ENCODE measurements around the gene STIP1.

STIP1 gene

GRCh38 chr11:64216879-64217278 is 30.9 kb downstream of the STIP1 start:
- no peak overlapping the region for H2BK5ac ChIP-seq (ENCODE audit: low read depth, low read length, poor library complexity)
- H3K27ac ChIP-seq (ENCODE audit: low read depth, low read length) = no peak overlapping the region
- no peaks in the 10 kb centered on the region for H3K79me1 ChIP-seq (ENCODE audit: low read length)
- H3K9me3 ChIP-seq (ENCODE audit: insufficient read depth, low read depth, low read length) = no peaks in the 10 kb centered on the region
- WGBS (ENCODE audit: extremely low coverage, insufficient coverage, insufficient read length) = no CpG with 5 or more reads among the region's 6 CpGs
- H4K12ac ChIP-seq (ENCODE audit: low read depth, low read length) = no peak overlapping the region
- H3K4me1 ChIP-seq (ENCODE audit: control insufficient read depth in 1 of 2, insufficient read depth in 2 of 2, low read length in 2 of 2) = no peaks in the 10 kb centered on the region
- no peak overlapping the region for H2AK5ac ChIP-seq (ENCODE audit: low read length)
- H3K4me3 ChIP-seq (ENCODE audit: low read depth, low read length) = no peak overlapping the region
- no peak overlapping the region for H3K4ac ChIP-seq (ENCODE audit: low read depth, low read length)
- peaks cover 21 to 26% of the 10 kb centered on the region in 2 experiments for H3K36me3 ChIP-seq (ENCODE audit: control insufficient read depth in 1 of 2, insufficient read depth in 2 of 2, low read length in 2 of 2)
- H2BK12ac ChIP-seq (ENCODE audit: low read length) = no peak overlapping the region
- no peak overlapping the region for H4K8ac ChIP-seq (ENCODE audit: low read depth, low read length)
- no peak overlapping the region for H2BK120ac ChIP-seq (ENCODE audit: insufficient read depth, low read length, poor library complexity)
- no peak overlapping the region for H3K4me2 ChIP-seq (ENCODE audit: low read length)
- H3K14ac ChIP-seq (ENCODE audit: low read length) = no peak overlapping the region
- H3K23ac ChIP-seq (ENCODE audit: low read length) = no peak overlapping the region
- no peak overlapping the region for H3K9ac ChIP-seq (ENCODE audit: low read length)
- no peak overlapping the region for H3K18ac ChIP-seq (ENCODE audit: low read length)
- H2AFZ ChIP-seq (ENCODE audit: insufficient read depth, low read length, poor library complexity) = no peak overlapping the region
- H4K91ac ChIP-seq (ENCODE audit: low read depth, low read length) = no peak overlapping the region
- H3K79me2 ChIP-seq (ENCODE audit: control insufficient read depth, insufficient read depth, low read length, poor library complexity) = no peaks in the 10 kb centered on the region
- no peak for DNase-seq
- H3K27me3 ChIP-seq (ENCODE audit: insufficient read depth, low read length) = no peaks in the 10 kb centered on the region

- Histone ChIP-seq H3K79me1 (ENCODE audit: low read length) (no peaks in the 10 kb centered on the region), H3K36me3 (ENCODE audit: control insufficient read depth in 1 of 2, insufficient read depth in 2 of 2, low read length in 2 of 2) (peaks cover 26 to 30% of the 10 kb centered on the region in 2 experiments), H3K14ac (ENCODE audit: low read length) (no peak overlapping the region), H3K4me1 (ENCODE audit: control insufficient read depth in 1 of 2, insufficient read depth in 2 of 2, low read length in 2 of 2) (no peaks in the 10 kb centered on the region), H2AFZ (ENCODE audit: insufficient read depth, low read length, poor library complexity) (no peak overlapping the region), H3K27me3 (ENCODE audit: insufficient read depth, low read length) (no peaks in the 10 kb centered on the region), H3K4me2 (ENCODE audit: low read length) (no peak overlapping the region), H3K9me3 (ENCODE audit: insufficient read depth, low read depth, low read length) (no peaks in the 10 kb centered on the region), H4K8ac (ENCODE audit: low read depth, low read length) (no peak overlapping the region), H3K23ac (ENCODE audit: low read length) (no peak overlapping the region), H3K4me3 (ENCODE audit: low read depth, low read length) (no peak overlapping the region), H3K4ac (ENCODE audit: low read depth, low read length) (no peak overlapping the region), H3K27ac (ENCODE audit: low read depth, low read length) (no peak overlapping the region), H3K79me2 (ENCODE audit: control insufficient read depth, insufficient read depth, low read length, poor library complexity) (no peaks in the 10 kb centered on the region), H2AK5ac (ENCODE audit: low read length) (no peak overlapping the region), H4K12ac (ENCODE audit: low read depth, low read length) (no peak overlapping the region), H2BK120ac (ENCODE audit: insufficient read depth, low read length, poor library complexity) (no peak overlapping the region), H3K9ac (ENCODE audit: low read length) (no peak overlapping the region), H2BK5ac (ENCODE audit: low read depth, low read length, poor library complexity) (no peak overlapping the region), H3K18ac (ENCODE audit: low read length) (no peak overlapping the region), H4K91ac (ENCODE audit: low read depth, low read length) (no peak overlapping the region), H2BK12ac (ENCODE audit: low read length) (no peak overlapping the region)
- no CpG with 5 or more reads among the region's 11 CpGs for WGBS (ENCODE audit: extremely low coverage, insufficient coverage, insufficient read length)
- no peak for DNase-seq
These were observed 32.8 kb downstream of the STIP1 start for GRCh38 chr11:64218628-64219353.

GRCh38 chr11:64219354-64219684 is 33.3 kb downstream of the STIP1 start:
- Histone ChIP-seq H2AFZ (ENCODE audit: insufficient read depth, low read length, poor library complexity) (no peak overlapping the region), H2AK5ac (ENCODE audit: low read length) (no peak overlapping the region), H4K8ac (ENCODE audit: low read depth, low read length) (no peak overlapping the region), H2BK120ac (ENCODE audit: insufficient read depth, low read length, poor library complexity) (no peak overlapping the region), H3K18ac (ENCODE audit: low read length) (no peak overlapping the region), H3K36me3 (ENCODE audit: control insufficient read depth in 1 of 2, insufficient read depth in 2 of 2, low read length in 2 of 2) (peaks cover 30 to 35% of the 10 kb centered on the region in 2 experiments), H2BK12ac (ENCODE audit: low read length) (no peak overlapping the region), H3K79me2 (ENCODE audit: control insufficient read depth, insufficient read depth, low read length, poor library complexity) (no peaks in the 10 kb centered on the region), H3K9me3 (ENCODE audit: insufficient read depth, low read depth, low read length) (peaks cover 3% of the 10 kb centered on the region), H3K27ac (ENCODE audit: low read depth, low read length) (no peak overlapping the region), H3K4ac (ENCODE audit: low read depth, low read length) (no peak overlapping the region), H3K79me1 (ENCODE audit: low read length) (no peaks in the 10 kb centered on the region), H4K91ac (ENCODE audit: low read depth, low read length) (no peak overlapping the region), H3K27me3 (ENCODE audit: insufficient read depth, low read length) (no peaks in the 10 kb centered on the region), H4K12ac (ENCODE audit: low read depth, low read length) (no peak overlapping the region), H3K4me2 (ENCODE audit: low read length) (no peak overlapping the region), H3K4me1 (ENCODE audit: control insufficient read depth in 1 of 2, insufficient read depth in 2 of 2, low read length in 2 of 2) (peaks cover 2 to 3% of the 10 kb centered on the region in 2 experiments), H2BK5ac (ENCODE audit: low read depth, low read length, poor library complexity) (no peak overlapping the region), H3K14ac (ENCODE audit: low read length) (no peak overlapping the region), H3K23ac (ENCODE audit: low read length) (no peak overlapping the region), H3K9ac (ENCODE audit: low read length) (no peak overlapping the region), H3K4me3 (ENCODE audit: low read depth, low read length) (no peak overlapping the region)
- DNase-seq = no peak
- WGBS (ENCODE audit: extremely low coverage, insufficient coverage, insufficient read length) = no CpG with 5 or more reads among the region's 7 CpGs

GRCh38 chr11:64219755-64220154 is 33.8 kb downstream of the STIP1 start:
- Histone ChIP-seq H3K18ac (ENCODE audit: low read length) (no peak overlapping the region), H3K27me3 (ENCODE audit: insufficient read depth, low read length) (no peaks in the 10 kb centered on the region), H2BK5ac (ENCODE audit: low read depth, low read length, poor library complexity) (no peak overlapping the region), H4K91ac (ENCODE audit: low read depth, low read length) (no peak overlapping the region), H3K9ac (ENCODE audit: low read length) (no peak overlapping the region), H4K12ac (ENCODE audit: low read depth, low read length) (no peak overlapping the region), H3K4me2 (ENCODE audit: low read length) (no peak overlapping the region), H2BK12ac (ENCODE audit: low read length) (no peak overlapping the region), H3K4ac (ENCODE audit: low read depth, low read length) (no peak overlapping the region), H3K4me3 (ENCODE audit: low read depth, low read length) (no peak overlapping the region), H3K9me3 (ENCODE audit: insufficient read depth, low read depth, low read length) (peaks cover 5% of the 10 kb centered on the region), H3K79me2 (ENCODE audit: control insufficient read depth, insufficient read depth, low read length, poor library complexity) (no peaks in the 10 kb centered on the region), H3K79me1 (ENCODE audit: low read length) (no peaks in the 10 kb centered on the region), H2BK120ac (ENCODE audit: insufficient read depth, low read length, poor library complexity) (no peak overlapping the region), H3K4me1 (ENCODE audit: control insufficient read depth in 1 of 2, insufficient read depth in 2 of 2, low read length in 2 of 2) (peaks cover 2 to 4% of the 10 kb centered on the region in 2 experiments), H3K14ac (ENCODE audit: low read length) (no peak overlapping the region), H3K27ac (ENCODE audit: low read depth, low read length) (no peak overlapping the region), H2AFZ (ENCODE audit: insufficient read depth, low read length, poor library complexity) (no peak overlapping the region), H2AK5ac (ENCODE audit: low read length) (no peak overlapping the region), H3K36me3 (ENCODE audit: control insufficient read depth in 1 of 2, insufficient read depth in 2 of 2, low read length in 2 of 2) (peaks cover 32 to 36% of the 10 kb centered on the region in 2 experiments), H3K23ac (ENCODE audit: low read length) (no peak overlapping the region), H4K8ac (ENCODE audit: low read depth, low read length) (no peak overlapping the region)
- no CpG with 5 or more reads among the region's 10 CpGs for WGBS (ENCODE audit: extremely low coverage, insufficient coverage, insufficient read length)
- no peak for DNase-seq
